Thoracic aorta endothelial cell (primary cell): Measurements from ENCODE around the gene TMEM190. TPM values are rescaled to one million over a fixed set of nuclear protein-coding genes. Genes with fewer than 3 reads are reported as not detected.

Source experiments
- total RNA-seq: library from RNA; depleted of rRNA; stranded (reverse); fragments of >200 nt; gene quantifications from 2 replicates; pipeline ENCODE4 v1.2.3, GENCODE V29; 2012

TMEM190 gene
- total RNA-seq: not detected in 2 replicates

DNA sequence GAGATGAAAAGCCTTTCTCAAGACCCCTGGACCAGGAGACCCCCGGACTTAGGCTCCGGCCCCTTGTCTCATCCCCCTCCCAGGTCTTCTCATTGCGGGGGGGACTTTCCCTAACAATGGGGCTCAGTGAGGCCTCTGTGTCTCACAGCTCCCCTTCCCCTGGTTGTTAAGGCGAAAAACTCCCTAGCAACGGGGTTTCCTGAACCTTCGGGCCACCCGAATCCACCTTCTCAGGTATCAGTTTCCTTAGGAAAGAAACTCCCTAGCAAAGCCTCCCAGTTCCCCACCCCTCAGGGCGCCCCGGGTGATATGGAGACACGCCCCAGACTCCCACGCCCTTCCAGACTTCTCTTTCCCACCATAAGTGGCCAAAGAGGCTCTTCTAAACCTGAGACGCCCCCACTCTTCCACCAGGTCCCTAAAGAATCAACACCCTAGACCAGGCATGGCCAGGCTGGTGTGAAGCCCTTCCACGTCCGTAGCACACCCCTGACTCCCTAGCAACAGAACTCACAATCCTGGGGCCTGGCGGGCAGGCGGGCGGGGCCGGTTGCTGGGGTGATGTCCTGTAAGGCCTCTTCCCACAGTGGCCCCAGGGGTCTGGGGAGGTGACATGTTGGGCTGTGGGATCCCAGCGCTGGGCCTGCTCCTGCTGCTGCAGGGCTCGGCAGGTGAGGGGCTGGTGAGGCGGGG is at the start of gene TMEM190:
TMEM190 (plus strand) TSS at position 586 of the 693 bp plus-strand sequence; CDS start at position 614, 28 bp downstream.

GRCh38 chr19:55339105-55339888 is 37.3 kb upstream of the TMEM190 start, which contains the start of gene KMT5C:
TSS of gene KMT5C (plus strand) at chr19:55339876. CDS start at chr19:55341937, 2,061 bp downstream.

GRCh38 chr19:55354698-55355212 is 21.9 kb upstream of the TMEM190 start, which contains the start of gene COX6B2:
TSS of gene COX6B2 (minus strand) at chr19:55354719. CDS start at chr19:55354521, 198 bp downstream.

GRCh38 chr19:55362990-55363716 is 13.5 kb upstream of the TMEM190 start, which contains the start of gene GARIN5B:
TSS of gene GARIN5B (minus strand) at chr19:55363260. CDS start at chr19:55363066, 194 bp downstream.

DNA sequence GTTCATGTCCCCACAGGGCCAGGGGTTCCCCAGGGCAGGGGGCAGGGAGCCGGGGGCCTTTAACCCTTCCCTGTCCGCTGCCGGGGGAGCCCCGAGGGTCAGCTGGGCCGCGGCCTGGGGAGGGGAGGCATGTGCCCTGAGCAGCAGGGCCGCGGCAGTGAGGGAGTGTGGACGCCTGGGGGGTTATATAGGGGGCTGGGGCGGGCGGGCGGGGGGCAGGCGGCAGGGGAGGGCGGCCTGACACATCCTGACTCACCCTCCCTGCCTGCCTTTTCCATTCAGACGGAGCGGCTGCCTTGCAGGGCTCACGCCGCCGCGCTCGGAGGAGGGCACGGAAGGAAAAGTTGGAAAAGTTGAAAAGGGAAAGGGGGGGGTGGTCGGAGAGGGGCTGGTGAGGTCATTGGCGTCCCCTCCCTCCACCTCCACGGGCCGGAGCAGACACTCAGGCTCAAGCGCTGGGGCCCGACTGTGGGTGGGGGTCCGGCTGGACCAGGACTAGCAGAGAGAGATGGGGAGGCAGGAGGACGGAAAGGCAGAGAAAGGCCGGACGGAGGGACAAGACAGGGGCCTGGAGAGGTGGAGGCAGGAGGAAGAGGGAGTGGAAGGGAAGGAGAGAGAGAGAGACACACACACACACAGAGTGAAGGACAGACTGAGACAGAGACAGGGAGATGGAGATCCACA is 6.2 kb upstream of the TMEM190 start, which contains the start of gene IL11:
IL11 (minus strand) TSS at position 159 of the 684 bp plus-strand sequence; CDS start at position 6, 153 bp downstream.

GRCh38 chr19:55384131-55384919 is 7.7 kb downstream of the TMEM190 start, which contains the start of gene TMEM238:
TSS of gene TMEM238 (minus strand) at chr19:55384292. CDS start at chr19:55384259, 33 bp downstream.

GRCh38 chr19:55385724-55386492 is 9.3 kb downstream of the TMEM190 start, which contains the start of gene RPL28:
TSS of gene RPL28 (plus strand) at chr19:55385932. CDS start at chr19:55386358, 426 bp downstream.

GRCh38 chr19:55407550-55407799 is 30.8 kb downstream of the TMEM190 start, which contains the start of gene UBE2S:
TSS of gene UBE2S (minus strand) at chr19:55407788. CDS start at chr19:55407589, 199 bp downstream.

Other genes starting within 250 kb of the TMEM190 start
- 1.0 and 2.9 TPM in 2 replicates for gene TNNT1, start 227.6 kb upstream of the TMEM190 start, total RNA-seq
- gene TNNI3, start 219.1 kb upstream of the TMEM190 start, total RNA-seq: not detected in 2 replicates
- gene DNAAF3, start 210.2 kb upstream of the TMEM190 start, total RNA-seq: 0.27 and 0.29 TPM in 2 replicates
- gene SYT5, start 196.5 kb upstream of the TMEM190 start, total RNA-seq: 0.07 TPM in 1 of 2 replicates, not detected in the other
- gene PTPRH, start 167.3 kb upstream of the TMEM190 start, total RNA-seq: 0.22 and 0.53 TPM in 2 replicates
- 1.4 and 1.7 TPM in 2 replicates for gene TMEM86B, start 148.1 kb upstream of the TMEM190 start, total RNA-seq
- gene PPP6R1, start 117.8 kb upstream of the TMEM190 start, total RNA-seq: 43.8 and 52.8 TPM in 2 replicates
- 28.6 and 31.8 TPM in 2 replicates for gene HSPBP1, start 96.7 kb upstream of the TMEM190 start, total RNA-seq
- 1.6 TPM in 1 of 2 replicates, not detected in the other for gene BRSK1, start 92.8 kb upstream of the TMEM190 start, total RNA-seq
- gene TMEM150B, start 51.5 kb upstream of the TMEM190 start, total RNA-seq: not detected in 2 replicates
- 5.0 and 5.7 TPM in 2 replicates for gene KMT5C, start 37.0 kb upstream of the TMEM190 start, total RNA-seq
- gene COX6B2, start 22.1 kb upstream of the TMEM190 start, total RNA-seq: 0.29 TPM in 1 of 2 replicates, not detected in the other
- gene GARIN5B, start 13.6 kb upstream of the TMEM190 start, total RNA-seq: not detected in 2 replicates
- not detected in 2 replicates for gene IL11, start 6.4 kb upstream of the TMEM190 start, total RNA-seq
- not detected in 2 replicates for gene TMEM238, start 7.5 kb downstream of the TMEM190 start, total RNA-seq
- 346 and 438 TPM in 2 replicates for gene RPL28, start 9.1 kb downstream of the TMEM190 start, total RNA-seq
- gene UBE2S, start 31.0 kb downstream of the TMEM190 start, total RNA-seq: 110 and 177 TPM in 2 replicates
- not detected in 2 replicates for gene SHISA7, start 66.5 kb downstream of the TMEM190 start, total RNA-seq
- 33.5 and 43.0 TPM in 2 replicates for gene ISOC2, start 84.8 kb downstream of the TMEM190 start, total RNA-seq
- gene C19orf85, start 87.9 kb downstream of the TMEM190 start, total RNA-seq: not detected in 2 replicates
- 2.4 and 3.2 TPM in 2 replicates for gene ZNF628, start 99.8 kb downstream of the TMEM190 start, total RNA-seq
- gene NAT14, start 108.4 kb downstream of the TMEM190 start, total RNA-seq: 8.9 and 9.6 TPM in 2 replicates
- gene SSC5D, start 111.6 kb downstream of the TMEM190 start, total RNA-seq: 0.27 and 0.79 TPM in 2 replicates
- gene SBK2, start 160.3 kb downstream of the TMEM190 start, total RNA-seq: not detected in 2 replicates
- gene SBK3, start 168.7 kb downstream of the TMEM190 start, total RNA-seq: 0.27 and 0.65 TPM in 2 replicates
- gene ZNF579, start 204.0 kb downstream of the TMEM190 start, total RNA-seq: 4.1 and 5.1 TPM in 2 replicates
- gene FIZ1, start 222.7 kb downstream of the TMEM190 start, total RNA-seq: 3.2 and 4.2 TPM in 2 replicates
- 7.2 and 9.0 TPM in 2 replicates for gene ZNF524, start 223.5 kb downstream of the TMEM190 start, total RNA-seq
- gene ZNF865, start 228.8 kb downstream of the TMEM190 start, total RNA-seq: 1.6 and 1.8 TPM in 2 replicates
- gene ZNF784, start 247.7 kb downstream of the TMEM190 start, total RNA-seq: 2.0 and 2.4 TPM in 2 replicates